Pancreas (tissue), 10 donors: ENCODE results near the gene SORBS2. TPM values are rescaled to one million over a fixed set of nuclear protein-coding genes. Genes with fewer than 3 reads are reported as not detected.

ENCODE experiments used
- ATAC-seq, 4 donors: fragments of 200-7000 bp; cut with Tn5 transposase; one replicate each; pipeline versions ENCODE4 v1.8.0 to v1.9.1; 2020; ENCODE audit warnings: mild to moderate bottlenecking in 4 of 4, moderate library complexity in 4 of 4
- DNase-seq, 6 donors: peaks; one replicate each; pipeline ENCODE4 v3.0.0-alpha.2; 2020
- FAIRE-seq: peaks from 2 replicates; lab custom pipeline; 2012; peaks lifted over from hg19 to GRCh38; lab: Jason Lieb, UNC
- H3K27ac ChIP-seq, 4 donors: fragments of 200-600 bp; sonication (generic); 1 replicate in 3 of 4; 2 replicates in 1 of 4; pipeline versions ENCODE4 v1.5.0 to v1.8.0; 2020
- H3K27me3 ChIP-seq, 4 donors: fragments of 200-600 bp; one replicate each; pipeline ENCODE4 v1.8.0; 2021
- H3K36me3 ChIP-seq, 3 donors: fragments of 200-600 bp; sonication (generic) in 1 of 3; one replicate each; pipeline versions ENCODE4 v1.5.0 to v1.8.0; 2020 to 2021
- H3K4me1 ChIP-seq, 3 donors: fragments of 200-600 bp; one replicate each; pipeline ENCODE4 v1.8.0; 2021
- H3K4me3 ChIP-seq, 4 donors: fragments of 200-600 bp; sonication (generic) in 2 of 4; one replicate each; pipeline versions ENCODE4 v1.5.0 to v1.8.0; 2020 to 2021
- H3K9me3 ChIP-seq, 4 donors: fragments of 200-600 bp; one replicate each; pipeline ENCODE4 v1.8.0; 2021
- WGBS, 2 donors: extraction: QIAGEN DNeasy Blood & Tissue Kit; methylation state at CpG; one replicate each; pipeline ENCODE4 v1.1.7; 2013; 5-methylcytosine and 5-hydroxymethylcytosine counted together
- intact Hi-C, 3 donors: fragments of 100-400 bp; cut with DNase I; formaldehyde crosslinking; loops; one replicate each; pipeline versions ENCODE4 v1.11.1 to v1.14.2; 2022
- polyA plus RNA-seq, 2 donors: library from polyadenylated mRNA; stranded (reverse); fragments of 200-250 nt; gene quantifications; one replicate each; pipeline ENCODE4 v1.2.3, GENCODE V29; 2013
- total RNA-seq, 6 donors: library from RNA; stranded (reverse); fragmentation: NEBNext Ultra II Directional in 4 of 6; extraction: Animal tissue kit (Norgen Biotek cat#: 25700) in 4 of 6; gene quantifications; one replicate each; pipeline versions ENCODE4 v1.2.1 to v1.2.4, GENCODE V29; 2021 to 2023
- TF ChIP-seq, protein P1 (sequence below), 4 donors: fragments of 200-600 bp; sonication (generic) in 3 of 4; IDR thresholded peaks; one replicate each; pipeline versions ENCODE4 v1.5.0 to v1.8.0; 2021; ENCODE audit warnings: antibody characterized with exemption in 4 of 4
- donor health status: healthy with polysubstance abuse.
- donor health status: DM: no; HTN: no; CAD: no; lungs with moderate emphysema.
- donor health status: DM: no; HTN: no; CAD: no.
- donor health status: control.
- donor health status: control.
- donor health status: Bipolar disorder and iron deficiency.
- donor health status: DM: yes; HTN: yes; CAD: no.
- donor health status: DM: no; HTN: no; CAD: no.
- donor health status: DM: no; HTN: no; CAD: no.
- donor health status: DM: yes; HTN: yes; CAD: no.

SORBS2 gene
- total and polyA plus RNA-seq, 8 donors = 61.7 to 245 (median 140) TPM

DNA sequence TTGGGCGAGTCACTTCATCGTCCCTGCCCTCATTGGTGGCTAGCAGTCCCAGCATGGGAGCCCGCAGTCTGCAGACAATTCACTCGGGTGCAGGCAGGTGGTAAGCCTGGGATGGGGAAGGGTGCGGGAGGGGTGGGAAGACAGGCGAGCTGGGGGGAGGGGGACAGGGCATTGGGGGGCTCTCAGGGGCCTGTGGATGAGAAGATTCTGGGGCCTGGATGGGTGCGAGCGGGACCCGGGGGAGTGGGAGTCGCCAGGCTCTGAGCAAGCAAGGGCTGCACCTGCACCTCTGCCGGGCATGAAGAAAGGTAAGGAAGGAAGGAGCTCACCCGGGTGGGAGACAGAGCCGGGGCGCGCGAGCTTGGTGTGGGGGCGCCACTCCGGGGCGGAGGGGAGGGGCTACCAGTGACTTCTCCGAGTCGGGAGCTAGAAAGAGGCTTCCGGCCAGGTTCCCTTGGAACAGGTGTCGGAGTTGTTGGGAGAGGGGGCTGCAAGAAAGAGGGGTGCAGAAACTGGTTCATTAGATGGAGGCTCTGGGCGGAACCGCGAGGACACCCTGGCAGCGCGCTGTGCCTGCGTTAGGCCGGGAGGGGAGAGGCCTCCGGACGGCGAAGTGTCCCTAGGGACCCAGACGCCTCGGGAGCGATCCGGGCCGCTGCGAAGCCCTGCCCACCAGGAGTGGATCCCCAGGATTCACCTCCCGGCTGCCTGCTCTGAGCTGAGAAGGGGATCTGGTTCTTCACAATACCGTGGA lies 173.3 kb downstream of the SORBS2 start:
- TF ChIP-seq, protein P1, sequence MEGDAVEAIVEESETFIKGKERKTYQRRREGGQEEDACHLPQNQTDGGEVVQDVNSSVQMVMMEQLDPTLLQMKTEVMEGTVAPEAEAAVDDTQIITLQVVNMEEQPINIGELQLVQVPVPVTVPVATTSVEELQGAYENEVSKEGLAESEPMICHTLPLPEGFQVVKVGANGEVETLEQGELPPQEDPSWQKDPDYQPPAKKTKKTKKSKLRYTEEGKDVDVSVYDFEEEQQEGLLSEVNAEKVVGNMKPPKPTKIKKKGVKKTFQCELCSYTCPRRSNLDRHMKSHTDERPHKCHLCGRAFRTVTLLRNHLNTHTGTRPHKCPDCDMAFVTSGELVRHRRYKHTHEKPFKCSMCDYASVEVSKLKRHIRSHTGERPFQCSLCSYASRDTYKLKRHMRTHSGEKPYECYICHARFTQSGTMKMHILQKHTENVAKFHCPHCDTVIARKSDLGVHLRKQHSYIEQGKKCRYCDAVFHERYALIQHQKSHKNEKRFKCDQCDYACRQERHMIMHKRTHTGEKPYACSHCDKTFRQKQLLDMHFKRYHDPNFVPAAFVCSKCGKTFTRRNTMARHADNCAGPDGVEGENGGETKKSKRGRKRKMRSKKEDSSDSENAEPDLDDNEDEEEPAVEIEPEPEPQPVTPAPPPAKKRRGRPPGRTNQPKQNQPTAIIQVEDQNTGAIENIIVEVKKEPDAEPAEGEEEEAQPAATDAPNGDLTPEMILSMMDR (IDR thresholded peaks at IDR 0.05) = no peak
- intact Hi-C loops = no loop called here
- H3K9me3 ChIP-seq = no peaks in the 10 kb centered on the region
- H3K4me1 ChIP-seq = peaks cover 0 to 9% (median 0%) of the 10 kb centered on the region in 3 donors
- no peak overlapping the region for H3K4me3 ChIP-seq
- FAIRE-seq (no peak), DNase-seq (peak in 2 of 6 donors; percentile 34 to 73), ATAC-seq (no peak)
- H3K27me3 ChIP-seq = no peaks in the 10 kb centered on the region
- H3K36me3 ChIP-seq = peaks cover 0 to 53% (median 14%) of the 10 kb centered on the region in 3 donors
- WGBS, 2 donors = 85 to 86% methylated on average over 41 of the region's 41 CpGs
- no peak overlapping the region for H3K27ac ChIP-seq

DNA sequence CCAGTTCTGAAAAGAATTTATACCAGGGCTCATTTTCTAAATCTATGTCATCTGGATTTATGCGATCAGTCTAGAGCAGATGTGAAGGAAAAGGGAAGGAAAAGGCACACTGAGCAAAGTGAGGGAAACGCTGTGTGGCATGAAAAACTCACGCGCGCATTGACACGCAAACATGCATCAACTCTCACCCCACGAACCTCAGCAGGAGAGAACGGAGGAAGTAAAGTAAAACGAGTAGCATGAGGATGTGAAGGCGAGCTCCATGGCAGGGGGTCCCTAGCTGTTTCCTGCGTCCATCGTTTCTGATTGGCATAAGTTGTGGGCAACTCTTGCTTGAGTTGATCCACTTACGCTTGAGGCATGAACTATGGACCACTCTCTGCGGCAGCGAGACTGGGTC lies 173.9 kb downstream of the SORBS2 start:
- 90 to 92% methylated on average over 15 of the region's 15 CpGs for WGBS, 2 donors
- Histone ChIP-seq H3K4me1 (peaks cover 0 to 9% (median 0%) of the 10 kb centered on the region in 3 donors), H3K9me3 (no peaks in the 10 kb centered on the region), H3K27ac (no peak overlapping the region), H3K4me3 (no peak overlapping the region), H3K27me3 (no peaks in the 10 kb centered on the region), H3K36me3 (peaks cover 0 to 47% (median 14%) of the 10 kb centered on the region in 3 donors)
- TF ChIP-seq, protein P1 (IDR thresholded peaks at IDR 0.05) = no peak
- no peak for FAIRE-seq
- intact Hi-C loops = no loop called here
- no peak for ATAC-seq
- DNase-seq = no peak

- intact Hi-C loops = no loop called here
- no peak overlapping the region for H3K4me3 ChIP-seq
- ATAC-seq (peak; percentile 55 to 70 (median 65)), FAIRE-seq (no peak), DNase-seq (peak in 2 of 6 donors; percentile 35 to 45)
- H3K4me1 ChIP-seq = peaks cover 0 to 9% (median 0%) of the 10 kb centered on the region in 3 donors
- no peaks in the 10 kb centered on the region for H3K9me3 ChIP-seq
- H3K36me3 ChIP-seq = peaks cover 0 to 39% (median 14%) of the 10 kb centered on the region in 3 donors
- TF ChIP-seq, protein P1 (IDR thresholded peaks at IDR 0.05) = no peak
- no peak overlapping the region for H3K27ac ChIP-seq
- no peaks in the 10 kb centered on the region for H3K27me3 ChIP-seq
- WGBS, 2 donors = 34 to 44% methylated on average over 9 of the region's 9 CpGs
Measured at GRCh38 chr4:185637163-185637875, 174.7 kb downstream of the SORBS2 start.

DNA sequence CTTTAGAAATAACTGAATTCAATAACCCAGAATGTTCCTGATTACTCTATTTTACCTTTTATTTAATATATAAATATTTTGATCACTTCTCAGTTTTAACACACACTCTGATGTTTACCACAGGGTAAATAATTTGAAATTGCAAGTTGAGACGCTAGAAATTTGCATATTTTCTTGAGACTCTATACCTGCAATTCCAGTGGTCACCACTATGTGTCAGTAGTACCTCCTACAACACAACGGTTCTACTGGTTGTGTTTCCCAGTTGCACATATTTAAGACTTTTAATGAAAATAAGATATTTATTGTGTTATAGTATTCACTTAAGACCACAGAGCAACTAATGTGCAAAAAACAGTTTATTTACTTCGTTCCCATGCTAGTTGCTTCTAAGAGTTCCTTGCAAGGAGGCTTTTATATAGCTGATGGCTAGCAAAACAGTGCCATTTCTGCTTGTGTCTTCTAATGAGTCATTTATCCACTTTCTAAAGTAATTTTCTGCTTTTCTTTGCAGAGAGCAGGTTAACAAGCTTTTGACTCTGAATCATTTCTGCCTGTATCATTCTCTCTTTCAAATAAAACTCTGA lies 177.8 kb downstream of the SORBS2 start:
- TF ChIP-seq, protein P1 (IDR thresholded peaks at IDR 0.05) = peak in 3 of 4 donors; percentile 37 to 59 (median 49)
- peaks cover 0 to 41% (median 14%) of the 10 kb centered on the region in 3 donors for H3K36me3 ChIP-seq
- DNase-seq = no peak
- no peaks in the 10 kb centered on the region for H3K9me3 ChIP-seq
- no peak overlapping the region for H3K27ac ChIP-seq
- no peak overlapping the region for H3K4me3 ChIP-seq
- peaks cover 0 to 6% (median 0%) of the 10 kb centered on the region in 3 donors for H3K4me1 ChIP-seq
- peak in 2 of 4 donors; percentile 40 to 41 for ATAC-seq
- H3K27me3 ChIP-seq = no peaks in the 10 kb centered on the region
- WGBS, 2 donors = 65 to 69% methylated on average over 3 of the region's 3 CpGs
- no peak for FAIRE-seq
- intact Hi-C loops = no loop called here
